ENCODE data around the gene SLC25A13. TPM values are rescaled to one million over a fixed set of nuclear protein-coding genes. Genes with fewer than 3 reads are reported as not detected.

SLC25A13 gene
- total and polyA plus RNA-seq, 8 donors = 20.2 to 41.2 (median 25.1) TPM

GRCh38 chr7:96311967-96312366, 9.9 kb downstream of the SLC25A13 start:
- Histone ChIP-seq H3K4me1 (peaks cover 17 to 48% of the 10 kb centered on the region in 2 donors), H3K9me3 (no peaks in the 10 kb centered on the region), H3K36me3 (no peaks in the 10 kb centered on the region), H3K27me3 (no peaks in the 10 kb centered on the region), H3K27ac (no peak overlapping the region), H3K4me3 (no peak overlapping the region)
- intact Hi-C loops (cut with DNase I) = no loop called here
- peak; percentile 94 for ATAC-seq
- TF ChIP-seq CTCF (IDR thresholded peaks at IDR 0.05) = no peak
- peak in 1 of 4 donors; percentile 61 for DNase-seq

- no peaks in the 10 kb centered on the region for H3K36me3 ChIP-seq
- H3K9me3 ChIP-seq = no peaks in the 10 kb centered on the region
- DNase-seq = peak in 1 of 4 donors; percentile 21
- H3K27ac ChIP-seq = no peak overlapping the region
- ATAC-seq = no peak
- H3K4me3 ChIP-seq = no peak overlapping the region
- intact Hi-C loops (cut with DNase I) = no loop called here
- H3K4me1 ChIP-seq = peaks cover 17 to 53% of the 10 kb centered on the region in 2 donors
- no peak for TF ChIP-seq CTCF (IDR thresholded peaks at IDR 0.05)
- no peaks in the 10 kb centered on the region for H3K27me3 ChIP-seq
Measured at GRCh38 chr7:96310110-96310509, 11.8 kb downstream of the SLC25A13 start.

GRCh38 chr7:96308950-96309263, 13.0 kb downstream of the SLC25A13 start:
- intact Hi-C loops (cut with DNase I) = no loop called here
- ATAC-seq = no peak
- Histone ChIP-seq H3K36me3 (no peaks in the 10 kb centered on the region), H3K4me3 (no peak overlapping the region), H3K9me3 (no peaks in the 10 kb centered on the region), H3K27me3 (no peaks in the 10 kb centered on the region), H3K27ac (no peak overlapping the region), H3K4me1 (peaks cover 22 to 45% of the 10 kb centered on the region in 2 donors)
- no peak for TF ChIP-seq CTCF (IDR thresholded peaks at IDR 0.05)
- DNase-seq = no peak

GRCh38 chr7:96308253-96308949, 13.5 kb downstream of the SLC25A13 start:
- Histone ChIP-seq H3K4me1 (peaks cover 23 to 48% of the 10 kb centered on the region in 2 donors), H3K4me3 (no peak overlapping the region), H3K27me3 (no peaks in the 10 kb centered on the region), H3K9me3 (no peaks in the 10 kb centered on the region), H3K36me3 (no peaks in the 10 kb centered on the region), H3K27ac (no peak overlapping the region)
- intact Hi-C loops (cut with DNase I) = no loop called here
- DNase-seq (peak in 1 of 4 donors; percentile 37), ATAC-seq (no peak)
- TF ChIP-seq CTCF (IDR thresholded peaks at IDR 0.05) = no peak

GRCh38 chr7:96306385-96307125, 15.3 kb downstream of the SLC25A13 start:
- H3K4me1 ChIP-seq = peaks cover 17 to 30% of the 10 kb centered on the region in 2 donors
- H3K9me3 ChIP-seq = no peaks in the 10 kb centered on the region
- no peak overlapping the region for H3K27ac ChIP-seq
- ATAC-seq (no peak), DNase-seq (no peak)
- no peak overlapping the region for H3K4me3 ChIP-seq
- intact Hi-C loops (cut with DNase I) = no loop called here
- no peak for TF ChIP-seq CTCF (IDR thresholded peaks at IDR 0.05)
- no peaks in the 10 kb centered on the region for H3K36me3 ChIP-seq
- no peaks in the 10 kb centered on the region for H3K27me3 ChIP-seq

All from left lung (tissue), 10 donors.